SK-N-SH (cell line): ENCODE results near the gene DSE.

ENCODE experiments used
- CTCF ChIP-seq: fragments of 200-600 bp; sonication (generic); IDR thresholded peaks from 2 replicates; pipeline ENCODE4 v1.6.1; 2017; ENCODE audit warnings: antibody characterized with exemption, mild to moderate bottlenecking, moderate library complexity
- EZH2phosphoT487 ChIP-seq: fragments of 200-600 bp; sonication (generic); IDR thresholded peaks from 2 replicates; pipeline ENCODE4 v1.6.1; 2017; ENCODE audit warnings: low read depth, mixed run types, mild to moderate bottlenecking, antibody characterized with exemption, moderate library complexity, borderline replicate concordance
- NFIC ChIP-seq: IDR thresholded peaks from 2 replicates; pipeline ENCODE4 v1.4.0; 2012; ENCODE audit warnings: borderline replicate concordance
- TF ChIP-seq, protein P1 (sequence below): IDR thresholded peaks from 2 replicates; pipeline ENCODE4; 2012

- TF ChIP-seq CTCF (no peak), EZH2phosphoT487 (no peak), NFIC (no peak)
- TF ChIP-seq, protein P1, sequence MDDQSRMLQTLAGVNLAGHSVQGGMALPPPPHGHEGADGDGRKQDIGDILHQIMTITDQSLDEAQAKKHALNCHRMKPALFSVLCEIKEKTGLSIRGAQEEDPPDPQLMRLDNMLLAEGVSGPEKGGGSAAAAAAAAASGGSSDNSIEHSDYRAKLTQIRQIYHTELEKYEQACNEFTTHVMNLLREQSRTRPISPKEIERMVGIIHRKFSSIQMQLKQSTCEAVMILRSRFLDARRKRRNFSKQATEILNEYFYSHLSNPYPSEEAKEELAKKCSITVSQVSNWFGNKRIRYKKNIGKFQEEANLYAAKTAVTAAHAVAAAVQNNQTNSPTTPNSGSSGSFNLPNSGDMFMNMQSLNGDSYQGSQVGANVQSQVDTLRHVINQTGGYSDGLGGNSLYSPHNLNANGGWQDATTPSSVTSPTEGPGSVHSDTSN, result no peak
Measured at GRCh38 chr6:116419069-116419786, 48.5 kb downstream of the DSE start.
